PC-9 (cell line): ENCODE results near the gene IRS2. TPM values are rescaled to one million over a fixed set of nuclear protein-coding genes. Genes with fewer than 3 reads are reported as not detected.

Experiments
- BruUV-seq: library from RNA; stranded (reverse); fragments of 400-500 nt; replicated peaks from 2 replicates; lab custom pipeline; 2021; lab: Mats Ljungman, UMichigan
- CTCF ChIA-PET: fragments of 300-600 bp; sonication (Branson Sonifier 250); formaldehyde crosslinking; loops from one replicate; lab custom pipeline; 2022; ENCODE audit warnings: antibody characterized with exemption; lab: Charles Lee
- POLR2A ChIA-PET: fragments of 300-600 bp; sonication (Branson Sonifier 250); formaldehyde crosslinking; loops from one replicate; lab custom pipeline; 2022; ENCODE audit warnings: antibody characterized with exemption; ENCODE audit not compliant: unreplicated experiment; lab: Charles Lee
- DNase-seq, 2 experiments: peaks; one replicate each; pipeline versions ENCODE4 v3.0.0 to v3.0.0-alpha.2; 2015 to 2022; ENCODE audit warnings: mixed read lengths in 1 of 2
- H2AFZ ChIP-seq: fragments of 200-600 bp; sonication (generic); 2 replicates; pipeline ENCODE4 v1.8.1; 2017; ENCODE audit warnings: antibody characterized with exemption
- H3F3A ChIP-seq: fragments of 200-600 bp; sonication (generic); 2 replicates; pipeline ENCODE4 v1.8.1; 2017; ENCODE audit warnings: antibody characterized with exemption, mild to moderate bottlenecking, low read depth; ENCODE audit not compliant: insufficient read depth
- H3K27ac ChIP-seq: fragments of 200-600 bp; sonication (generic); 2 replicates; pipeline ENCODE4 v1.6.1; 2016; ENCODE audit warnings: mixed run types
- H3K27me3 ChIP-seq: fragments of 200-600 bp; sonication (generic); 2 replicates; pipeline ENCODE4 v1.6.1; 2016; ENCODE audit warnings: low read depth, mixed run types; ENCODE audit not compliant: insufficient read depth
- H3K36me3 ChIP-seq: fragments of 200-600 bp; sonication (generic); 2 replicates; pipeline ENCODE4 v1.6.1; 2016; ENCODE audit warnings: low read depth, mixed run types
- H3K4me1 ChIP-seq: fragments of 200-600 bp; sonication (generic); replicated peaks from 2 replicates; pipeline ENCODE4 v1.6.1; 2016; ENCODE audit warnings: mixed run types; ENCODE audit not compliant: insufficient read depth
- H3K4me2 ChIP-seq: fragments of 200-600 bp; sonication (generic); 2 replicates; pipeline ENCODE4 v1.6.1; 2017; ENCODE audit warnings: mixed run types
- H3K4me3 ChIP-seq: fragments of 200-600 bp; sonication (generic); 2 replicates; pipeline ENCODE4 v1.6.1; 2016; ENCODE audit warnings: mixed run types
- H3K79me2 ChIP-seq: fragments of 200-600 bp; sonication (generic); 2 replicates; pipeline ENCODE4 v1.6.1; 2017; ENCODE audit warnings: low read depth, mixed run types
- H3K9me2 ChIP-seq: fragments of 200-600 bp; sonication (generic); 2 replicates; pipeline ENCODE4 v1.8.1; 2017; ENCODE audit warnings: mild to moderate bottlenecking; ENCODE audit not compliant: insufficient read depth
- H3K9me3 ChIP-seq: fragments of 200-600 bp; sonication (generic); 2 replicates; pipeline ENCODE4 v1.8.1; 2016; ENCODE audit warnings: low read depth; ENCODE audit not compliant: insufficient read depth
- H4K20me1 ChIP-seq: fragments of 200-600 bp; sonication (generic); 2 replicates; pipeline ENCODE4 v1.8.1; 2017; ENCODE audit not compliant: insufficient read depth
- EZH2 ChIP-seq: fragments of 200-600 bp; sonication (generic); IDR thresholded peaks from 2 replicates; pipeline ENCODE4 v1.8.0; 2017; ENCODE audit warnings: antibody characterized with exemption, low read depth
- intact Hi-C: fragments of 100-400 bp; cut with micrococcal nuclease; formaldehyde crosslinking; loops from one replicate; pipeline ENCODE4 v1.10.0; 2022; ENCODE audit not compliant: unreplicated experiment
- total RNA-seq: library from RNA; stranded (reverse); gene quantifications from 2 replicates; pipeline ENCODE4 v1.2.3, GENCODE V29; 2021
- TF ChIP-seq, protein P1 (sequence below): fragments of 200-600 bp; sonication (generic); conservative IDR thresholded peaks from 2 replicates; pipeline ENCODE4 v1.6.1; 2017; ENCODE audit warnings: mixed run types, antibody characterized with exemption, mild to moderate bottlenecking, moderate library complexity

The IRS2 gene
- total RNA-seq, 1 experiment from 2014 or later: 31.3 TPM

- Histone ChIP-seq H3K4me1 (peaks cover 5% of the 10 kb centered on the region), H3K27me3 (no peaks in the 10 kb centered on the region), H3K9me2 (no peaks in the 10 kb centered on the region), H3K4me3 (no peak overlapping the region), H3K4me2 (no peak overlapping the region), H4K20me1 (no peaks in the 10 kb centered on the region), H3F3A (peaks cover 9% of the 10 kb centered on the region; the same call in 1 of the 2 replicates), H3K27ac (no peak overlapping the region), H3K9me3 (no peaks in the 10 kb centered on the region), H3K36me3 (no peaks in the 10 kb centered on the region), H3K79me2 (no peaks in the 10 kb centered on the region), H2AFZ (no peak overlapping the region)
- intact Hi-C loops: no loop called here
- DNase-seq: no peak
- POLR2A ChIA-PET: interaction anchor here (0.6 kb wide), 1 partner anchor 60 kb away, joined by 3 read pairs; no protein-coding TSS in a partner anchor
- TF ChIP-seq EZH2: no peak
- TF ChIP-seq, protein P1, sequence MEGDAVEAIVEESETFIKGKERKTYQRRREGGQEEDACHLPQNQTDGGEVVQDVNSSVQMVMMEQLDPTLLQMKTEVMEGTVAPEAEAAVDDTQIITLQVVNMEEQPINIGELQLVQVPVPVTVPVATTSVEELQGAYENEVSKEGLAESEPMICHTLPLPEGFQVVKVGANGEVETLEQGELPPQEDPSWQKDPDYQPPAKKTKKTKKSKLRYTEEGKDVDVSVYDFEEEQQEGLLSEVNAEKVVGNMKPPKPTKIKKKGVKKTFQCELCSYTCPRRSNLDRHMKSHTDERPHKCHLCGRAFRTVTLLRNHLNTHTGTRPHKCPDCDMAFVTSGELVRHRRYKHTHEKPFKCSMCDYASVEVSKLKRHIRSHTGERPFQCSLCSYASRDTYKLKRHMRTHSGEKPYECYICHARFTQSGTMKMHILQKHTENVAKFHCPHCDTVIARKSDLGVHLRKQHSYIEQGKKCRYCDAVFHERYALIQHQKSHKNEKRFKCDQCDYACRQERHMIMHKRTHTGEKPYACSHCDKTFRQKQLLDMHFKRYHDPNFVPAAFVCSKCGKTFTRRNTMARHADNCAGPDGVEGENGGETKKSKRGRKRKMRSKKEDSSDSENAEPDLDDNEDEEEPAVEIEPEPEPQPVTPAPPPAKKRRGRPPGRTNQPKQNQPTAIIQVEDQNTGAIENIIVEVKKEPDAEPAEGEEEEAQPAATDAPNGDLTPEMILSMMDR: no peak
- CTCF ChIA-PET: no interaction called here
- BruUV-seq: no TSS peak
Measured at GRCh38 chr13:109809216-109809932, 23.0 kb upstream of the IRS2 start.

GRCh38 chr13:109807345-109807744 is 21.0 kb upstream of the IRS2 start:
- H3K4me3 ChIP-seq: no peak overlapping the region
- no TSS peak for BruUV-seq
- no peaks in the 10 kb centered on the region for H3K27me3 ChIP-seq
- ChIA-PET CTCF (no interaction called here), POLR2A (no interaction called here)
- H3K9me2 ChIP-seq: no peaks in the 10 kb centered on the region
- intact Hi-C loops: no loop called here
- TF ChIP-seq, protein P1: no peak
- TF ChIP-seq EZH2: no peak
- H3K9me3 ChIP-seq: no peaks in the 10 kb centered on the region
- peaks cover 25% of the 10 kb centered on the region for H3K4me1 ChIP-seq
- no peak overlapping the region for H2AFZ ChIP-seq
- peaks cover 21% of the 10 kb centered on the region for H3F3A ChIP-seq
- no peaks in the 10 kb centered on the region for H3K36me3 ChIP-seq
- no peak overlapping the region for H3K27ac ChIP-seq
- no peaks in the 10 kb centered on the region for H4K20me1 ChIP-seq
- DNase-seq: no peak
- no peaks in the 10 kb centered on the region for H3K79me2 ChIP-seq
- H3K4me2 ChIP-seq: no peak overlapping the region

DNA sequence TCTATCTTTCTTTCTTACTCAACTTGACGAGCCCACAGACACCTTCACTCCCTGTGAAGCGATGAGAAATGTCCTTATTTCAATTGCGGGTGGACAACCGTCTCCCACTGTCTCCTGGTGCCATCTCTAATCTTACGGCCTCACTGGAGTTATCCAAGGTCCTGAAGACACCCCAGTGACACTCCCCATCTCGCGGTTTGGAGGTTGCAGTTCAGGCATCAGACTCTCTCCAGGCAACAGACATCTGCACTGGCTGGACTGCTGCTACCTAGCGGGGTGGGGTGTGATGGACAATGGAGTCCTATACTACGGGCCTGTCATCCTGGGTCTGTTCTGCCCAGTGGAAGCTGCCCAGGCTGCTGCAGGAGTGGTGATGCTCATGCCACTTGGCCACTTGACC is 18.3 kb upstream of the IRS2 start:
- Histone ChIP-seq H3K4me2 (peak overlapping the region; percentile 53), H3K27me3 (no peaks in the 10 kb centered on the region), H3K79me2 (no peaks in the 10 kb centered on the region), H3K36me3 (no peaks in the 10 kb centered on the region), H3K9me3 (no peaks in the 10 kb centered on the region), H3F3A (peaks cover 21% of the 10 kb centered on the region), H3K9me2 (no peaks in the 10 kb centered on the region), H3K4me3 (no peak overlapping the region), H4K20me1 (no peaks in the 10 kb centered on the region), H2AFZ (no peak overlapping the region), H3K27ac (peak overlapping the region; percentile 81), H3K4me1 (peaks cover 27% of the 10 kb centered on the region)
- CTCF ChIA-PET: no interaction called here
- no peak for DNase-seq
- TF ChIP-seq, protein P1: no peak
- TF ChIP-seq EZH2: no peak
- no TSS peak for BruUV-seq
- intact Hi-C loops: loop anchor here (1.0 to 5.0 kb wide), 2 partner anchors 36 to 63 kb away; no protein-coding TSS in a partner anchor
- POLR2A ChIA-PET: no interaction called here
